ENCODE results near the gene CLCN4. TPM values are rescaled to one million over a fixed set of nuclear protein-coding genes. Genes with fewer than 3 reads are reported as not detected.

The CLCN4 gene
- total RNA-seq, 4 donors from 2014 or later = 3.9 to 6.7 (median 5.3) TPM

GRCh38 chrX:10126834-10127233 lies 29.9 kb upstream of the CLCN4 start:
- WGBS, 2 donors = 93 to 96% methylated on average over 7 to 10 of the region's 10 CpGs
- peaks cover 0 to 51% (median 0%) of the 10 kb centered on the region in 3 donors for H3K36me3 ChIP-seq
- DNase-seq (ENCODE audit: low spot score in 2 of 2) = no peak
- H3K27me3 ChIP-seq = no peaks in the 10 kb centered on the region
- no peaks in the 10 kb centered on the region for H3K4me1 ChIP-seq
- no peak for TF ChIP-seq POLR2A (IDR thresholded peaks at IDR 0.05)
- no peak for TF ChIP-seq EP300 (IDR thresholded peaks at IDR 0.05)
- TF ChIP-seq CTCF (IDR thresholded peaks at IDR 0.05) = no peak
- no peak overlapping the region for H3K4me3 ChIP-seq
- no peaks in the 10 kb centered on the region for H3K9me3 ChIP-seq
- H3K27ac ChIP-seq = no peak overlapping the region

GRCh38 chrX:10128386-10128785 lies 28.4 kb upstream of the CLCN4 start:
- Histone ChIP-seq H3K4me1 (no peaks in the 10 kb centered on the region), H3K27me3 (no peaks in the 10 kb centered on the region), H3K9me3 (no peaks in the 10 kb centered on the region), H3K36me3 (peaks cover 0 to 56% (median 0%) of the 10 kb centered on the region in 3 donors), H3K4me3 (no peak overlapping the region), H3K27ac (no peak overlapping the region)
- TF ChIP-seq POLR2A (IDR thresholded peaks at IDR 0.05) = no peak
- no peak for TF ChIP-seq CTCF (IDR thresholded peaks at IDR 0.05)
- TF ChIP-seq EP300 (IDR thresholded peaks at IDR 0.05) = no peak
- 90 to 94% methylated on average over 12 to 17 of the region's 17 CpGs for WGBS, 2 donors
- no peak for DNase-seq (ENCODE audit: low spot score in 2 of 2)

- Histone ChIP-seq H3K27ac (no peak overlapping the region), H3K27me3 (no peaks in the 10 kb centered on the region), H3K36me3 (peaks cover 0 to 64% (median 0%) of the 10 kb centered on the region in 3 donors), H3K4me1 (no peaks in the 10 kb centered on the region), H3K4me3 (no peak overlapping the region), H3K9me3 (no peaks in the 10 kb centered on the region)
- DNase-seq (ENCODE audit: low spot score in 2 of 2) = no peak
- 91 to 97% methylated on average over 12 of the region's 12 CpGs for whole genome bisulfite sequencing, 2 donors
- TF ChIP-seq CTCF (IDR thresholded peaks at IDR 0.05) (no peak), EP300 (IDR thresholded peaks at IDR 0.05) (no peak), POLR2A (IDR thresholded peaks at IDR 0.05) (no peak)
Observed at GRCh38 chrX:10129229-10129628, 27.5 kb upstream of the CLCN4 start.

GRCh38 chrX:10130354-10130753 lies 26.4 kb upstream of the CLCN4 start:
- Histone ChIP-seq H3K4me1 (no peaks in the 10 kb centered on the region), H3K27ac (no peak overlapping the region), H3K4me3 (no peak overlapping the region), H3K36me3 (peaks cover 0 to 69% (median 0%) of the 10 kb centered on the region in 3 donors), H3K9me3 (no peaks in the 10 kb centered on the region), H3K27me3 (no peaks in the 10 kb centered on the region)
- DNase-seq (ENCODE audit: low spot score in 2 of 2) = no peak
- TF ChIP-seq EP300 (IDR thresholded peaks at IDR 0.05) (no peak), CTCF (IDR thresholded peaks at IDR 0.05) (no peak), POLR2A (IDR thresholded peaks at IDR 0.05) (no peak)
- WGBS, 2 donors = 71 to 86% methylated on average over 1 to 3 of the region's 3 CpGs

GRCh38 chrX:10133980-10134676 lies 22.6 kb upstream of the CLCN4 start:
- Histone ChIP-seq H3K9me3 (no peaks in the 10 kb centered on the region), H3K27me3 (no peaks in the 10 kb centered on the region), H3K27ac (no peak overlapping the region), H3K36me3 (peaks cover 0 to 66% (median 2%) of the 10 kb centered on the region in 3 donors), H3K4me1 (no peaks in the 10 kb centered on the region), H3K4me3 (no peak overlapping the region)
- no peak for DNase-seq (ENCODE audit: low spot score in 2 of 2)
- 90 to 92% methylated on average over 20 of the region's 20 CpGs for WGBS, 2 donors
- TF ChIP-seq CTCF (IDR thresholded peaks at IDR 0.05) = no peak
- TF ChIP-seq POLR2A (IDR thresholded peaks at IDR 0.05) = no peak
- no peak for TF ChIP-seq EP300 (IDR thresholded peaks at IDR 0.05)

All from tibial nerve (tissue), 4 donors.